ENCODE results near the gene TRIM13.

DNA sequence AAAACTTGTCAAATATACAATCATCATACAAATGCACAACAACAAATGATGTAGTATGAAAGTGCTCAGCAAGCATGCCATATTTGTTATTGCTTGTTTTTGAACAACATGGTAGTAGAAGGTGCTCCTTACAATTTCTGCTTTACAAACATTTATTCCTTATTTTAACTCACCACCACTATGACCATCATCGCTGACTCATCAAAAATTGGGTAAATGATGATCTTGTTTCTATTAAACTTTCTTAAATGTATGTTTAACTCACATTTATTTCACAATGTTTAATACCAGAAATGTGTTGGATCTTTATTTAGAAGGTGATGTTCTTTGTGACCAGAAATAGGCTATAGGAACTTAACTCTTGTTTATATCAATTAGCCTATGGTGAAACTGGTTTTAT, 63.9 kb downstream of the TRIM13 start:
- TF ChIP-seq, protein P1, sequence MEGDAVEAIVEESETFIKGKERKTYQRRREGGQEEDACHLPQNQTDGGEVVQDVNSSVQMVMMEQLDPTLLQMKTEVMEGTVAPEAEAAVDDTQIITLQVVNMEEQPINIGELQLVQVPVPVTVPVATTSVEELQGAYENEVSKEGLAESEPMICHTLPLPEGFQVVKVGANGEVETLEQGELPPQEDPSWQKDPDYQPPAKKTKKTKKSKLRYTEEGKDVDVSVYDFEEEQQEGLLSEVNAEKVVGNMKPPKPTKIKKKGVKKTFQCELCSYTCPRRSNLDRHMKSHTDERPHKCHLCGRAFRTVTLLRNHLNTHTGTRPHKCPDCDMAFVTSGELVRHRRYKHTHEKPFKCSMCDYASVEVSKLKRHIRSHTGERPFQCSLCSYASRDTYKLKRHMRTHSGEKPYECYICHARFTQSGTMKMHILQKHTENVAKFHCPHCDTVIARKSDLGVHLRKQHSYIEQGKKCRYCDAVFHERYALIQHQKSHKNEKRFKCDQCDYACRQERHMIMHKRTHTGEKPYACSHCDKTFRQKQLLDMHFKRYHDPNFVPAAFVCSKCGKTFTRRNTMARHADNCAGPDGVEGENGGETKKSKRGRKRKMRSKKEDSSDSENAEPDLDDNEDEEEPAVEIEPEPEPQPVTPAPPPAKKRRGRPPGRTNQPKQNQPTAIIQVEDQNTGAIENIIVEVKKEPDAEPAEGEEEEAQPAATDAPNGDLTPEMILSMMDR (IDR thresholded peaks at IDR 0.05; ENCODE audit: poor library complexity), result no peak
- no peak for TF ChIP-seq EZH2 (IDR thresholded peaks at IDR 0.05; ENCODE audit: borderline replicate concordance)
